Left forelimb (tissue), 1 donor: Measurements from ENCODE around the gene CAPRIN1.
"Not testable (repeated sequence)": the region's sequence is repeated elsewhere in the genome, so short reads cannot be mapped to it uniquely, and the experiment has no call there.

Experiments
- DNase-seq: peaks from one replicate; pipeline ENCODE4 v3.0.0-alpha.2; 2018; ENCODE audit warnings: low spot score

The CAPRIN1 gene

GRCh38 chr11:34086554-34087283 lies 35.2 kb downstream of the CAPRIN1 start:
- DNase-seq, result no peak

- no peak for DNase-seq
Measured at GRCh38 chr11:34091825-34092224, 40.3 kb downstream of the CAPRIN1 start.

- not testable (repeated sequence) for DNase-seq
Measured at GRCh38 chr11:34094900-34095299, 43.4 kb downstream of the CAPRIN1 start.

GRCh38 chr11:34098813-34099212 lies 47.3 kb downstream of the CAPRIN1 start:
- no peak for DNase-seq

- DNase-seq, result no peak
Measured at GRCh38 chr11:34104680-34105078, 53.1 kb downstream of the CAPRIN1 start.

GRCh38 chr11:34105079-34105956 lies 53.8 kb downstream of the CAPRIN1 start, which contains the start of gene NAT10:
TSS of gene NAT10 (plus strand) at chr11:34105629. CDS start at chr11:34108226, 2,597 bp downstream.
- peak; percentile 97 for DNase-seq

GRCh38 chr11:34105957-34106504 lies 54.5 kb downstream of the CAPRIN1 start:
- DNase-seq, result no peak

GRCh38 chr11:34111722-34112270 lies 60.3 kb downstream of the CAPRIN1 start:
- DNase-seq, result no peak

GRCh38 chr11:34114014-34114413 lies 62.5 kb downstream of the CAPRIN1 start:
- no peak for DNase-seq

GRCh38 chr11:34114471-34114870 lies 62.9 kb downstream of the CAPRIN1 start:
- DNase-seq, result no peak

- DNase-seq, result no peak
Measured at GRCh38 chr11:34120651-34121050, 69.1 kb downstream of the CAPRIN1 start.

- DNase-seq, result no peak
Measured at GRCh38 chr11:34124885-34125668, 73.5 kb downstream of the CAPRIN1 start.

GRCh38 chr11:34126959-34127848 lies 75.7 kb downstream of the CAPRIN1 start:
- no peak for DNase-seq

- DNase-seq, result no peak
Measured at GRCh38 chr11:34128824-34129223, 77.3 kb downstream of the CAPRIN1 start.

GRCh38 chr11:34132261-34132965 lies 80.9 kb downstream of the CAPRIN1 start:
- no peak for DNase-seq

GRCh38 chr11:34134765-34135164 lies 83.2 kb downstream of the CAPRIN1 start:
- DNase-seq, result no peak

GRCh38 chr11:34135439-34135838 lies 83.9 kb downstream of the CAPRIN1 start:
- no peak for DNase-seq

- no peak for DNase-seq
Measured at GRCh38 chr11:34136420-34136819, 84.9 kb downstream of the CAPRIN1 start.

- DNase-seq, result no peak
Measured at GRCh38 chr11:34139346-34139745, 87.8 kb downstream of the CAPRIN1 start.

- DNase-seq, result no peak
Measured at GRCh38 chr11:34140149-34140548, 88.6 kb downstream of the CAPRIN1 start.
